Measurements from ENCODE around the gene GUK1. TPM values are rescaled to one million over a fixed set of nuclear protein-coding genes. Genes with fewer than 3 reads are reported as not detected.

GUK1 gene
- total and polyA plus RNA-seq, 2 experiments from 2014 or later, result 87.5 to 121 TPM

- TF ChIP-seq, protein P1, sequence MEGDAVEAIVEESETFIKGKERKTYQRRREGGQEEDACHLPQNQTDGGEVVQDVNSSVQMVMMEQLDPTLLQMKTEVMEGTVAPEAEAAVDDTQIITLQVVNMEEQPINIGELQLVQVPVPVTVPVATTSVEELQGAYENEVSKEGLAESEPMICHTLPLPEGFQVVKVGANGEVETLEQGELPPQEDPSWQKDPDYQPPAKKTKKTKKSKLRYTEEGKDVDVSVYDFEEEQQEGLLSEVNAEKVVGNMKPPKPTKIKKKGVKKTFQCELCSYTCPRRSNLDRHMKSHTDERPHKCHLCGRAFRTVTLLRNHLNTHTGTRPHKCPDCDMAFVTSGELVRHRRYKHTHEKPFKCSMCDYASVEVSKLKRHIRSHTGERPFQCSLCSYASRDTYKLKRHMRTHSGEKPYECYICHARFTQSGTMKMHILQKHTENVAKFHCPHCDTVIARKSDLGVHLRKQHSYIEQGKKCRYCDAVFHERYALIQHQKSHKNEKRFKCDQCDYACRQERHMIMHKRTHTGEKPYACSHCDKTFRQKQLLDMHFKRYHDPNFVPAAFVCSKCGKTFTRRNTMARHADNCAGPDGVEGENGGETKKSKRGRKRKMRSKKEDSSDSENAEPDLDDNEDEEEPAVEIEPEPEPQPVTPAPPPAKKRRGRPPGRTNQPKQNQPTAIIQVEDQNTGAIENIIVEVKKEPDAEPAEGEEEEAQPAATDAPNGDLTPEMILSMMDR (conservative IDR thresholded peaks at IDR 0.05; ENCODE audit: low read depth in 2 of 2), result no peak
- TF ChIP-seq CREB1 (CRISPR knock-in tag; IDR thresholded peaks at IDR 0.05; ENCODE audit: low read depth) (no peak), REST (IDR thresholded peaks at IDR 0.05; ENCODE audit: unreplicated experiment) (no peak), EZH2 (IDR thresholded peaks at IDR 0.05; ENCODE audit: low read depth, unreplicated experiment) (no peak), ETS1 (IDR thresholded peaks at IDR 0.05) (no peak), EZH2phosphoT487 (IDR thresholded peaks at IDR 0.05; ENCODE audit: unreplicated experiment) (no peak)
Observed at GRCh38 chr1:228154670-228155571, 14.8 kb downstream of the GUK1 start (continued).

DNA sequence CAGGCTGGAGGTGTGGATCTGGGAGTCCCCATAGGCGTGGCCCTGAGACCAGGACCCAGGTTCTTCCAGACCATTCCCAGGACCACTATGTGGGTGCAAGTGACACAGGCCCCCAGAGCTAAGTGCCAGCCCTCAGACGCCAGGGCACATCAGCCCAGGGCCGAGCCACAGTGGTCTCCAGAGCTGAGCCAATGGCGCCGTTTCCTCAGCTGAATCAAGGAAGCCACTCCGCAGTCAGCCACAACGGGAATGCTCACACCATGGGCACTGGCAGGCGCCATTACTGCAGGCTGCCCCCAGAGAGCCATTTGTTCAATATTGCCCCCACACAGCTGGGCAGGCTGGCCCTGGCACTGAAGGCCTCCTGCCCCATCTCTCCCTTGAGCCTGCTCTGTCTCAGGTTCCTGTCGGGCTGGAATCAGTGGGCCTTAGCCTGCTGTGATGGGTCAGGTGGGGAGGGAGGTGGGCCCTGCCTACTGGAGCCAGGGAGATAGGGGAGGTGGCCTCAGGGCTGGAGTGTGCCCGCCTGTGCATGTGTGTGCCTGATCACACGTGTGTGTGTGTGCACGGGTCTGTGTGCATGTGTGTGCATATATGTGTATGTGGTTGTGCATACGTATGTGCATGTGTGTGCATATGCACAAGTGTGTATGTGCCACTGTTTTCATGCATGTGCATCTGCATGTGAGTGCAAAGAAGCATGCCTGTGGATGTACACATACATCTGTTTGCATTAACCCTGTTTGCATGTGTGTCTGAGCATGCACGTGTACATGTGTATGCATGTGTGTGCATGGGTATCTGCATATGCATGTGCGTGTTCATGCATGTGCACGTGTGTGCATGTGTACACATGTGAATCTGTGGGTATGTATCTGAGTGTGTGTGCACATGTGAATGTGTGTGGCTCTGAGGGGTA, 15.8 kb downstream of the GUK1 start:
- no peak overlapping the region for H3K27ac Mint-ChIP-seq
- no peaks in the 10 kb centered on the region for H3K9me2 ChIP-seq (ENCODE audit: insufficient read depth)
- H3K79me2 ChIP-seq (replicated peaks; ENCODE audit: insufficient read depth), result no peaks in the 10 kb centered on the region
- no peaks in the 10 kb centered on the region for H3K4me1 ChIP-seq (ENCODE audit: insufficient read depth)
- no peak overlapping the region for H2AFZ ChIP-seq
- H3K4me3 Mint-ChIP-seq, result no peak overlapping the region
- no peaks in the 10 kb centered on the region for H3F3A ChIP-seq (replicated peaks; ENCODE audit: low read depth)
- no peak overlapping the region for H3K4me2 ChIP-seq
- peaks cover 31% of the 10 kb centered on the region for H3K27me3 Mint-ChIP-seq (ENCODE audit: insufficient read depth, low read depth, poor library complexity)
- no peaks in the 10 kb centered on the region for H3K36me3 Mint-ChIP-seq (ENCODE audit: low read depth)
- no peak overlapping the region for H3K4me3 ChIP-seq
- DNase-seq (ENCODE audit: low spot score), result no peak
- no peak for ATAC-seq
- H3K4me1 Mint-ChIP-seq, result no peaks in the 10 kb centered on the region
- no peaks in the 10 kb centered on the region for H3K36me3 ChIP-seq (ENCODE audit: insufficient read depth)
- H4K20me1 ChIP-seq (replicated peaks; ENCODE audit: insufficient read depth), result no peaks in the 10 kb centered on the region
- no peak overlapping the region for H3K27ac ChIP-seq (ENCODE audit: low read depth)
- no peaks in the 10 kb centered on the region for H3K9me3 Mint-ChIP-seq
- peaks cover 27% of the 10 kb centered on the region for H3K27me3 ChIP-seq (ENCODE audit: insufficient read depth)
- TF ChIP-seq, protein P1 (conservative IDR thresholded peaks at IDR 0.05; ENCODE audit: low read depth in 2 of 2), result no peak
- TF ChIP-seq NANOG (IDR thresholded peaks at IDR 0.05; ENCODE audit: borderline replicate concordance) (no peak), REST (IDR thresholded peaks at IDR 0.05; ENCODE audit: unreplicated experiment) (no peak), ZNF114 (CRISPR knock-in tag; IDR thresholded peaks at IDR 0.05) (no peak), ETS1 (IDR thresholded peaks at IDR 0.05) (no peak), STAT1 (IDR thresholded peaks at IDR 0.05; ENCODE audit: unreplicated experiment) (no peak)

Data from GM23338 (cell line).